Measurements from ENCODE around the gene ASS1.
"Not testable (repeated sequence)": the region's sequence is repeated elsewhere in the genome, so short reads cannot be mapped to it uniquely, and the experiment has no call there.

Gene ASS1

GRCh38 chr9:130444565-130445221, at the start of gene ASS1:
Gene ASS1 (plus strand): TSS chr9:130444961. CDS start chr9:130452229, 7,268 bp downstream.
- H3K4me3 ChIP-seq (ENCODE audit: low read depth, low read length) = peak within 1 kb of the TSS; percentile 47

DNA sequence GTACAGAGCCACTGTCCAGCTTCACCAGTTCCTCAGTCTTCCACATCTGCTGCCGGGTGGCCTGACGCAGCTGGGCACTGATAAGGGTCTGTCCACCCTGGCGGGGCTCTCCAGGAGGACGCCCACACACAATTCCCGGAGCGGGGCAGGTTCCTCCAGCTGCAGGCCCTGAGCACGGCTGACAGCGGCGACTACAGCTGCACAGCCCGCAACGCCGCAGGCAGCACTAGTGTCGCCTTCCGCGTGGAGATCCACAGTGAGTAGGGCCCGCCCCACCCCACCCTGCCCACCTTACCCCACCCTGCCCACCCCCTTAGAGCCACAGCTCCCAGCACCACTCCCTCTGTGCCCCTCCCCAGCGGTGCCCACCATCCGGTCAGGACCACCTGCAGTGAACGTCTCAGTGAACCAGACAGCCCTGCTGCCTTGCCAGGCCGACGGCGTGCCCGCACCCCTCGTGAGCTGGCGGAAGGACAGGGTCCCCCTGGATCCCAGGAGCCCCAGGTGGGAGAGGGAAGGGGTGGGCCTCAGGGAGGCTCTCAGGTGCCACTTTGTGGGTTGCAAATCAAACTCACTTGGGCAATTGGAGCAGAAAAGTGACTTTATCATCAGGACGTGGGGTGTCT, 48.8 kb upstream of the ASS1 start:
- no peak overlapping the region for H3K4me3 ChIP-seq (ENCODE audit: low read depth, low read length)

DNA sequence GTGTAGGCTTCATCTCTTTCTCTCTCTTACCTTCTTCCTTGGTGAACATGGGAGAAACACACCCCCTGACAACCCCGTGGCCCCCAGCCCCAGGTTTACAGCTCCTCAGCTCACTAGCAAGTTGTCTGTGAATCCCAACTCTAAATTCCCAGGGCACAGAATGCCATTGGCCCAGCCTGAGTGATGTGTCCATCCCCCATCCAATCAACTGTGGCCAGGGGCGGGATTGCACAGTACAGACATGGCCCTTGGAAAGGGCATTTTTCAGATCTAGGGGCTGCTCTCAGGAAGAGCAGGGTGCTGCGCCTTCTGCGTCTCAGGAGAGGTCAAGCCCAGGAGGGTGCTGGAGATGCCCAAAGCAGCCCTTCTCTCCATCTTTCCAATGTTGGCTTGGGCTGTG, 48.2 kb upstream of the ASS1 start:
- no peak overlapping the region for H3K4me3 ChIP-seq (ENCODE audit: low read depth, low read length)

GRCh38 chr9:130398487-130399240, 46.1 kb upstream of the ASS1 start:
- no peak overlapping the region for H3K4me3 ChIP-seq (ENCODE audit: low read depth, low read length)

DNA sequence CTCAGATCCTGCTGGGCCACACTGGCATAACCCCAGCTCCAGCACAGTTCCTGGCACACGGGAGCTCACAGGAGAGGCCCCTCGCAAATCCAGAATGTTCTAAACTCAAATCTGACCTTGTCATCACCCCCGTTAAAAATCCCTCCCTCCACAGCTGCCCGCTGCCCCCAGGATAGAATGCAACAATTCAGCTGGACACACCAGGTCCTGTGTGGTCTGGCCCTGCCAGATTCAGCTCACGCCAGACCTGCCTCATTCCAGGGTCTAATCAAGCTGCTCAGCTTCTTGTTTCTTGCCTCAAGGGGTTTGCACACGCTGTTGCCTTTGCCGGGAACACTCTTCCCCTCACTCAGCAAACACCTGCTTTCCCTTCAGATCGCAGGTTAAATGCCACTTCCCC, 45.0 kb upstream of the ASS1 start:
- H3K4me3 ChIP-seq (ENCODE audit: low read depth, low read length) = no peak overlapping the region

DNA sequence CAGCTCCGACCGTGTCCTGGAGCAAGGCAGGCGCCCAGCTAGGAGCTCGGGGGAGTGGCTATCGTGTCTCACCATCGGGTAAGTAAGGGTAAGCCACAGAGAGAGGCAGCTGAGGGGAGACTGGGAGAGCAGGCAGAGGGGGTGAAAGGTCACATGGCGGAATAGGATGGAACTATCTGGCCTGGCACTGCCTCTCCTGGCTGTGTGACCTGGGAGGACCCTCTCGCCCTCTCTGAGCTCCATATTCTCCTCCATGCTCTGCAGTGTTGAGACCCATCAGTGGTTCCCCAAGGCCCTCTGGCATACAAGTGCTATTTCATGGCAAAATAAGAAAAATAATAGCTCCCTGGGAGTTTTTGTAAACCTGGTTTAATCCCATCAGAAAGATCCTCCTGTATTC, 43.9 kb upstream of the ASS1 start:
- no peak overlapping the region for H3K4me3 ChIP-seq (ENCODE audit: low read depth, low read length)

DNA sequence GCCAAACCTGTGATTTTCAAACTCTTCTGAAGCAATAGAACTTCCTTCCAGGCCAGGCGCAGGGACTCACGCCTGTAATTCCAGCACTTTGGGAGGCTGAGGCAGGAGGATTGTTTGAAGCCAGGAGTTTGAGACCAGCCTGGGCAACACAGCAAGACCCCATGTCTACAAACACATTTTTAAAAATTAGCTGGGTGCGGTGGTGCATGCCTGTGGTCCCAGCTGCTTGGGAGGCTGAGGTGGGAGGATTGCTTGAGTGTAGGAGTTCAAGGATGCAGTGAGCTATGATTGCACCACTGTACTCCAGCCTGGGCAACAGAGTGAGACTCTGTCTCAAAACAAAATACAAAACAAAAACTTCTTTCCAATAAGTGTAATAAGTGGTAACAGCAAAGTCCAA, 43.0 kb upstream of the ASS1 start:
- H3K4me3 ChIP-seq (ENCODE audit: low read depth, low read length) = not testable (repeated sequence)

DNA sequence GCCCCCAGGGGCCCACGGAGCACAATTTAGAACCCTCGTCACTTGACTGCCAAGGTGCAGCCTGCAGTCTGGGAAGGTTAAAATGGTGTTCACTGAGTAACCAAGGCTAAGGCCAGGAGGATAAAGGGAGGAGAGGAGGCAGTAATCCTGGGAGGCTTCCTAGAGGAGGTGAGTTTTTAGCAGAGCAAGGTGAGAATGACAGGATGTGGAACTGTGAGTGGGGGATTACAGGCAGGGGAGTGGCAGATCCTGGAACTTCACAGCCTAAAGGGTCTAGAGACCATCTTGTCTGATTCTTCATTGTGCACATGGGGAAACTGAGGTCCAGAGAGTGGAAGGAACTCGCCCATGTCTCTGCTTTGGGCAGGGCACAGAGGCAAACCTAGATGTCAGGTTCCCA, 42.5 kb upstream of the ASS1 start:
- H3K4me3 ChIP-seq (ENCODE audit: low read depth, low read length) = no peak overlapping the region

DNA sequence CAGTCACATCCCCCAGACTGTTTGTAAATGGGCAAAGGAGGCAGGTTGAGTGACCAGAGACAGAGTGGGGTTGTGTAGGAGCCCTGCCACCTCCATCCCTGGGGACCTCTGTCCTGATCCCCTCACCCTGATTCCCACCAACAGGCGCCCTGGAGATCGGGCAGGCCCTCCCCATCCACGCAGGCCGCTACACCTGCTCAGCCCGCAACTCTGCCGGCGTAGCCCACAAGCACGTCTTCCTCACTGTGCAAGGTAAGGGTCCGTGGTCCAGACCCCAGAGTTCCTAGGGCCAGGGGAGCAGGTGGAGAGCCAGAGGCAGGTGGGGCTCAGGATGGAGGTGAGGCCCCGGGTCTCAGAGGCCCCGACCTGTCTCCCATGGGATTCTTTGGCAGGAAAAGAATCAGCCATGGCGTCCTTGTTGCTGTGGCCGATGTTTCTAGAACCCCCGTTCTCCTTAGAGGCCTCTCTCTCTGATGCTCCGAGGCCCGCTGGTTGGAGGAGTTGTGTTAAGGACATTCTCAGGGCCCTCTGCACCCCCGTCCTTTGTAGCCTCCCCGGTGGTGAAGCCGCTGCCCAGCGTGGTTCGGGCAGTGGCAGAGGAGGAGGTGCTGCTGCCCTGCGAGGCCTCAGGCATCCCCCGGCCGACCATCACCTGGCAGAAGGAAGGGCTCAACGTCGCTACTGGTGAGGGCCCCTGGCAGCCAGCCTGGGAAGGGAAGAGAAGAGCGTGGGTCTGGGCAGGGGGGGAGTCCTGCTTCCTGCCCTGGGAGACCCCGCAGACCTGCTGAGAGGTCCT, 41.9 kb upstream of the ASS1 start:
- no peak overlapping the region for H3K4me3 ChIP-seq (ENCODE audit: low read depth, low read length)

GRCh38 chr9:130405657-130406257, 39.0 kb upstream of the ASS1 start:
- no peak overlapping the region for H3K4me3 ChIP-seq (ENCODE audit: low read depth, low read length)

DNA sequence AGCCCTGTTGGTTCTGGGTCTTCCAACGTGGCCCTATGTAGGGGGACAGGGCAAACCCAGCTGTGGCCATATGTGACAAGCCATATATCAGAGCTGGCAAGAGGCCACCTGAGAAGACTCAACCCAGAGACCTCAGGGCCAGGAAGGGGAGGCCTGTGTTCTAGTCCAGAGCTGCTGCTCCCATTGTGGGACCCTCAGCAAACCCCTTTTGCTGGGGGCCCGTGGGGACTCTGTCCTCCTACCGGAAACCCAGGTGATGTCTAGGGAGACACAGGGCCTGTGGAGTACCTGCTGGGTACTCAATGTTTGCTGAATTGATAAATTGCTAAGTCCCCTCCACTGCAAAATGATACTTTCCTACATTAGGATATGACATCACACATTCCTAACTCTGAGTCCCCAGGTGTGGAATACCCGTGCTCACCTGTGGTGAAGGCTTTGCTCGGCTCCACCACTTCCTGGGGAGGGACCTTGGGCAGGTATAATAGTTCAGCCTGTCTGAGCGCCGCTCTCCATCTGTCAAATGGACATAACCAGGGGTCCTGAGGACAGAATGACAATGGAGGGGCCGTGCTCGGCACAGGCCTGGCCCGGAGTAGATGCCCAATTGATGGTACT, 38.4 kb upstream of the ASS1 start:
- no peak overlapping the region for H3K4me3 ChIP-seq (ENCODE audit: low read depth, low read length)

DNA sequence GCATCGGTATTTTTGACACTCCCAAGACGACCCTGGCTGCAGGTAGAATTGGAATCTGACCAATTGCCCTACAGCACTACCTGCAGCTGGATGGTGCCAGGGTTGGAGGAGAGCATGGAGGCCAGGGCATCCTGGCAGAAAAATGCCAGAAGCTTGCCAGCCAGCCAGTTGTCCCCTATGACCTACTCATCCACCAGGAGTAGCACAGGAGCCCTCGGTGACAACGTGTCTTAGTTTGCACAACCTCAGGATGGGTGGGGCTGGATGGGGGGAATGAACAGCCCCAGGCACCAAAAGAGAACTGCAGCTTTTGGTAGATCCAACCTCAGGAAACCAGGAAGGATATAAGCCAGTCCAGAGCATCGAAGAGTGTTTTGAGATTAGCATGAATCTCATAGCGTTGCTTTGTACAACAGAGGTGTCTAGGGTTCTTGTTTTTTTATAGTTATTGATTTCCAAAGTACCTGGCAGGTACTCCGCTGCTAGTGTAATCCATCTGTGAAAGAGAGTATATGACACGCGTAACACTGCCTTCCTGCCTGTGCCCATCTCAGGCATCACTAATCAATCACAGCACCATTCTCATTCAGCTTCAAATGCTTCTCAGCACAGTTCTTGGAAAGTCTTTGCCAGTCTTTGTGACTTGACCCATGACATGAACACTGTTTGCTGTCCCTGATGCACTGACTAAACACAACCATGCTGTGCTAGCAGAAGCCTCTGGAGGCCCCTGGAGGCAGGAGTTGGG, 36.7 kb upstream of the ASS1 start:
- H3K4me3 ChIP-seq (ENCODE audit: low read depth, low read length) = no peak overlapping the region

DNA sequence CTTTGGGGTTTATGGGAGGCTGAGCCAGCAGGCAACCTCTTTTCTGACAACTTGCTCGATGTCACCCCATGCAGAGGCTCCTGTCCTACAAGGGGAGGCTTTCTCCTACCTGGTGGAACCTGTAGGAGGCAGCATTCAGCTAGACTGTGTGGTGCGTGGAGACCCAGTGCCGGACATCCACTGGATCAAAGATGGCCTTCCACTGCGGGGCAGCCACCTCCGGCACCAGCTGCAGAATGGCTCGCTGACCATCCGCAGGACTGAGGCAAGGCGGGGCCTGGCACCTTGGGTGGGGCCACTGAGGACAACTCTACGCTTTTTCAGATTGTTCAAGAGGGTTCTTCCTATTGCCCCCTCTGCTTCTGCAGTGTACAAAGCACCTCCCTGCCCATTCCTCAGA, 36.1 kb upstream of the ASS1 start:
- no peak overlapping the region for H3K4me3 ChIP-seq (ENCODE audit: low read depth, low read length)

DNA sequence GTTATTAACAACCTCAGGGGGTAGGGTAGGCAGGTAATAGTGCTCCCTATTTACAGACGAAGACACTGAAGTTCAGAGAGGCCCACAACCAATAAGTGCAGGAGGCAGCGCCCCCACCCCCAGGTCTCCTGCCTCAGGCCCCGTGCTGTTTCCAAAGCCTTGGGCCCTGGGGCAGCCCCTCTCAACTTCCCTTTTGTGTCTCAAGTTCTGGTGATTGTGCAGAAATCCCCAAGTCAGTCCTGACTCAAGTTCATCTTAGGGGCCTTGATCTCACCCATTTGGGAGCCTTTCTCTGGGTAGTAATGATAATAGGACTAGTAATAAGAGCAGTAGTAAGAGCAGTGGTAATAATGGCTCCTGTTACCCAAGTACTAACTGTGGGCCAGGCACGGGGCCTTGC, 35.5 kb upstream of the ASS1 start:
- H3K4me3 ChIP-seq (ENCODE audit: low read depth, low read length) = no peak overlapping the region

DNA sequence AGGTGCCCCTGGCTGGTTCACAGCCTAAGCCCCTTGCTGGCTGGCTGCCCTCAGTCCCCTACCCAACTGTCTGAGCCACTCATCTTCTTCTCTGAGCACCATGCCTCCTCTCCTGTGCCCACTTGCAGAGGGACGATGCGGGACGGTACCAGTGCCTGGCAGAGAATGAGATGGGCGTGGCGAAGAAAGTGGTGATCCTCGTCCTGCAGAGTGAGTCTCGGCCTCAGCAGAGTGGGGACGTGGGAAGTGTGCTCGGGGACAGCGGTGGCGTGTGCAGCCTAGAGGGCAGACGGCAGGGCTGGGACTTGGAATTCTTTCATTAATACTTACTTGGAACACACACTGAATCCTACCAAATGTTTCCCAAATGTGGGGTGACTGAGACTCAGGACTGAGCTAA, 34.3 kb upstream of the ASS1 start:
- H3K4me3 ChIP-seq (ENCODE audit: low read depth, low read length) = no peak overlapping the region

- no peak overlapping the region for H3K4me3 ChIP-seq (ENCODE audit: low read depth, low read length)
Measured at GRCh38 chr9:130411566-130411915, 33.2 kb upstream of the ASS1 start.

DNA sequence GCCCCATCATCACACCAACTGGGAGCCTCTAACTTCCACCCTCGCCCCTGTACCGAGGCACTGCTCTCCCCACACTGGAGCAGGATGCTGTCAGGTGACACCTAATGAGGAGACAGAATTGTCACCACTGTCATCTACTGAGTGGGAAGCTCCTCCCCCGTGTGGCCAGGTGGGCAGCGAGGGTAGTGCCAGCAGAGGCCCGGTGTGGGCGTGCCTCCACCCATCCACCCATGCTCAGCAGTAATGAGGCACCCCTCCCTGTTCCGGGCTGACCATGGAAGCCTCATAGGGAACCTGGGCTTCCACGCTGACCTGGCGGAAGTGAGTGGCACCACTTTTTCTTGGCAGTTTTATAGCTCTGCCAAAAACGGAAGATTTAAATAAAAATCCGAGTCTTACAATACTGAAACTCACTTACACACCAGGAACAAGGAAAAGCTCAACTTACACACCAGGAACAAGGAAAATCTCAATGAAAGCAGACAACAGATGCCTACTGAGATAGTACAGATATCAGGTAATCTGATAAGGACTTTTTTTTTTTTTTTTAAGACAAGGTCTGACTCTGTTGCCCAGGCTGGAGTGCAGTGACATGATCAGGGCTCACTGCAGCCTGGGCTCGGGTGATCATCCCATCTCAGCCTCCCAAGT, 30.6 kb upstream of the ASS1 start:
- H3K4me3 ChIP-seq (ENCODE audit: low read depth, low read length) = no peak overlapping the region

DNA sequence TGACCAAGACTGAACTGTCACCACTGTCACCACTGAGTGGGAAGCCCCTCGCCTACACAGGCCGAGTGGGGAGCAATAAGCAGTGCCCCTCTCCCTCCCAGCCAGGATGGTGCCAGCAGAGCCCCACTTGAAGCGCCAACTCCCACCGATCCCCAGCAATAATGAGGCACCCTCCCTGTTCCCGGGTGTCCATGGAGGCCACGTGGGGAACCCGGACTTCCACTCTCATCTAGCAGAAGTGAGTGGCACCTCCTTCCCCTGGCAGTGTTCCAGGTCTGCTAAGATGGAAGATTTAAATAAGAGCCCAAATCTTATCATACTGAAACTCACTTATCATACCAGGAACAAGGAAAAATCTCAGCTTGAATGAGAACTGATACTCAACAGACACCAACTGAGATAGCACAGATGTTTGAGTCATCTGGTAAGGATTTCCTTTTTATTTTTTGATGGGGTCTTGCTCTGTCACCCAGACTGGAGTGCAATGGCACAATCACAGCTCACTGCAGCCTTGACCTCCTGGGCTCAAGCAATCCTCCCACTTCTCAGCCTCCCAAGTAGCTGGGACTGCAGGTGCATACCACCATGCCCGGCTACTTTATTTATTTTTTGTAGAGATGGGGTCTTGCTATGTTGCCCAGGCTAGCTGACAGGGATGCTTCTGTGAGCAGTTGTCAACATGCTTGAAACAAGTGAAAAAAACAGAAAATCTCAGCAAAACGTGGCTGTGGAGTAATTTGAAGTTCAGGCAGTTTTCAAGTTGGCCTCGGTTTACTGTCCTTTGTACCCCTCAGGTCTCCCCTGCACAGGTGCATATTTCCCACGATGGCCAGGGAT, 29.6 kb upstream of the ASS1 start:
- H3K4me3 ChIP-seq (ENCODE audit: low read depth, low read length) = no peak overlapping the region

DNA sequence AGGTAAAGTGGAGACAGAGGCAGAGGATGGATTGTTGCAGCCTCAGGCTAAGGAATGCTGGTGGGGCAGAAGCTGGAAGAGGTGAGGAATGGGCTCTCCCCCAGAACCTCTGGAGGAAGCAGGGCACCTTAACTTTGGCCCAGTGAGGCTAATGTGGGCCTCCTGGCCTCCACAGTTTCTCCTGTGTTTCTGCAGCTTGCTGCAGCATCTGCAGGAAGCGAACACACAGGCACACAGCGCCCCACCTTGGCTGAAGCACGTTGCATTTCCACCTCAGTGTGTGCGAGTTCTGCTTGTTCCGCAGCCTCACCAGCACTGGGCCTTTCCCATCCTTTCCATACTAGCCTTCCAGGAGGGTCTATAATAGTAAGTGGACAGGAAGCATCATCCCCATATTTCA, 27.2 kb upstream of the ASS1 start:
- H3K4me3 ChIP-seq (ENCODE audit: low read depth, low read length) = no peak overlapping the region
